Measurements from ENCODE around the gene PCNX1.
"Not testable (repeated sequence)": the region's sequence is repeated elsewhere in the genome, so short reads cannot be mapped to it uniquely, and the experiment has no call there.

PCNX1 gene

GRCh38 chr14:70917633-70918032 lies 10.4 kb downstream of the PCNX1 start:
- no peak for FAIRE-seq

GRCh38 chr14:70919774-70920173 lies 12.5 kb downstream of the PCNX1 start:
- no peak for FAIRE-seq

GRCh38 chr14:70920608-70921007 lies 13.3 kb downstream of the PCNX1 start:
- no peak for FAIRE-seq

GRCh38 chr14:70921669-70922068 lies 14.4 kb downstream of the PCNX1 start:
- FAIRE-seq: peak; percentile 31

- no peak for FAIRE-seq
Observed at GRCh38 chr14:70924521-70924920, 17.3 kb downstream of the PCNX1 start.

- FAIRE-seq: no peak
Observed at GRCh38 chr14:70926235-70926830, 19.1 kb downstream of the PCNX1 start.

GRCh38 chr14:70931008-70931407 lies 23.7 kb downstream of the PCNX1 start:
- FAIRE-seq: no peak

- no peak for FAIRE-seq
Observed at GRCh38 chr14:70934084-70934483, 26.8 kb downstream of the PCNX1 start.

- FAIRE-seq: no peak
Observed at GRCh38 chr14:70934502-70935134, 27.4 kb downstream of the PCNX1 start.

GRCh38 chr14:70935135-70935534 lies 27.9 kb downstream of the PCNX1 start:
- no peak for FAIRE-seq

- FAIRE-seq: not testable (repeated sequence)
Observed at GRCh38 chr14:70939693-70940092, 32.4 kb downstream of the PCNX1 start.

GRCh38 chr14:70941637-70942341 lies 34.5 kb downstream of the PCNX1 start:
- not testable (repeated sequence) for FAIRE-seq

- FAIRE-seq: no peak
Observed at GRCh38 chr14:70942342-70942706, 35.1 kb downstream of the PCNX1 start.

GRCh38 chr14:70942721-70943120 lies 35.5 kb downstream of the PCNX1 start:
- FAIRE-seq: not testable (repeated sequence)

GRCh38 chr14:70943838-70944237 lies 36.6 kb downstream of the PCNX1 start:
- FAIRE-seq: no peak

GRCh38 chr14:70947739-70948138 lies 40.5 kb downstream of the PCNX1 start:
- FAIRE-seq: no peak

- FAIRE-seq: no peak
Observed at GRCh38 chr14:70952485-70952884, 45.2 kb downstream of the PCNX1 start.

- FAIRE-seq: no peak
Observed at GRCh38 chr14:70954068-70954467, 46.8 kb downstream of the PCNX1 start.

GRCh38 chr14:70955543-70956480 lies 48.6 kb downstream of the PCNX1 start:
- peak; percentile 51 for FAIRE-seq

GRCh38 chr14:70956511-70956910 lies 49.3 kb downstream of the PCNX1 start:
- FAIRE-seq: no peak

- FAIRE-seq: no peak
Observed at GRCh38 chr14:70957710-70958109, 50.5 kb downstream of the PCNX1 start.

- no peak for FAIRE-seq
Observed at GRCh38 chr14:70962935-70963334, 55.7 kb downstream of the PCNX1 start.

GRCh38 chr14:70964492-70964891 lies 57.2 kb downstream of the PCNX1 start:
- FAIRE-seq: no peak
